Colonic mucosa (tissue), 4 donors: ENCODE data around the gene RAMACL. TPM values are rescaled to one million over a fixed set of nuclear protein-coding genes. Genes with fewer than 3 reads are reported as not detected.

Experiments
- DNase-seq: peaks from one replicate; pipeline ENCODE4 v3.0.0-alpha.2; 2020
- H3K27ac ChIP-seq: fragments of 200-600 bp; one replicate; pipeline ENCODE4 v1.8.0; 2021
- H3K27me3 ChIP-seq: fragments of 200-600 bp; one replicate; pipeline ENCODE4 v1.8.0; 2021
- H3K36me3 ChIP-seq: fragments of 200-600 bp; one replicate; pipeline ENCODE4 v1.8.0; 2021
- H3K4me1 ChIP-seq: fragments of 200-600 bp; one replicate; pipeline ENCODE4 v1.8.0; 2021; ENCODE audit warnings: mild to moderate bottlenecking
- H3K4me3 ChIP-seq: fragments of 200-600 bp; one replicate; pipeline ENCODE4 v1.8.0; 2021
- H3K9ac ChIP-seq, 2 donors: one replicate each; pipeline ENCODE4 v1.7.0; 2013; ENCODE audit warnings: control low read depth in 2 of 2, low read depth in 2 of 2, low read length in 2 of 2
- H3K9me3 ChIP-seq: fragments of 200-600 bp; one replicate; pipeline ENCODE4 v1.8.0; 2021
- CTCF ChIP-seq: fragments of 200-600 bp; IDR thresholded peaks from one replicate; pipeline ENCODE4 v1.8.0; 2022; ENCODE audit warnings: antibody characterized with exemption, mild to moderate bottlenecking
- intact Hi-C: fragments of 100-400 bp; cut with DNase I; formaldehyde crosslinking; loops from one replicate; pipeline ENCODE4 v1.14.1; 2022
- total RNA-seq, 2 donors: library from RNA; stranded (reverse); fragmentation: NEBNext Ultra II Directional in 1 of 2; extraction: Animal tissue kit (Norgen Biotek cat#: 25700) in 1 of 2; gene quantifications; one replicate each; pipeline ENCODE4 v1.2.1, GENCODE V29; 2021
- donor health status: healthy.
- donor health status: DM: no; HTN: no; CAD: no.
- donor health status: DM: no; HTN: no; CAD: no.

RAMACL gene
- total RNA-seq, 2 donors from 2014 or later, result 0.48 to 0.54 TPM

- Histone ChIP-seq H3K9me3 (no peaks in the 10 kb centered on the region), H3K4me3 (no peak overlapping the region), H3K27ac (no peak overlapping the region), H3K27me3 (no peaks in the 10 kb centered on the region), H3K36me3 (no peaks in the 10 kb centered on the region), H3K4me1 (no peaks in the 10 kb centered on the region), H3K9ac (no peak overlapping the region)
- intact Hi-C loops, result no loop called here
- no peak for TF ChIP-seq CTCF
- DNase-seq, result no peak
Measured at GRCh38 chr6:166555086-166555485, 31.4 kb downstream of the RAMACL start.

GRCh38 chr6:166554316-166554715 is 32.2 kb downstream of the RAMACL start:
- no peak overlapping the region for H3K4me3 ChIP-seq
- no peak for TF ChIP-seq CTCF
- no peaks in the 10 kb centered on the region for H3K9me3 ChIP-seq
- no peak for DNase-seq
- no peaks in the 10 kb centered on the region for H3K27me3 ChIP-seq
- intact Hi-C loops, result no loop called here
- H3K9ac ChIP-seq, result no peak overlapping the region
- H3K36me3 ChIP-seq, result no peaks in the 10 kb centered on the region
- H3K4me1 ChIP-seq, result no peaks in the 10 kb centered on the region
- no peak overlapping the region for H3K27ac ChIP-seq

- intact Hi-C loops, result no loop called here
- DNase-seq, result peak; percentile 30
- no peak for TF ChIP-seq CTCF
- H3K9me3 ChIP-seq, result no peaks in the 10 kb centered on the region
- no peaks in the 10 kb centered on the region for H3K36me3 ChIP-seq
- no peaks in the 10 kb centered on the region for H3K27me3 ChIP-seq
- no peak overlapping the region for H3K9ac ChIP-seq
- H3K27ac ChIP-seq, result no peak overlapping the region
- no peaks in the 10 kb centered on the region for H3K4me1 ChIP-seq
- H3K4me3 ChIP-seq, result no peak overlapping the region
Measured at GRCh38 chr6:166553563-166554271, 32.8 kb downstream of the RAMACL start.

- no peak overlapping the region for H3K9ac ChIP-seq
- DNase-seq, result no peak
- TF ChIP-seq CTCF, result no peak
- no peaks in the 10 kb centered on the region for H3K36me3 ChIP-seq
- intact Hi-C loops, result no loop called here
- no peaks in the 10 kb centered on the region for H3K9me3 ChIP-seq
- no peak overlapping the region for H3K27ac ChIP-seq
- no peak overlapping the region for H3K4me3 ChIP-seq
- no peaks in the 10 kb centered on the region for H3K4me1 ChIP-seq
- H3K27me3 ChIP-seq, result no peaks in the 10 kb centered on the region
Measured at GRCh38 chr6:166552600-166552999, 33.9 kb downstream of the RAMACL start.

GRCh38 chr6:166551754-166552495 is 34.6 kb downstream of the RAMACL start:
- H3K4me3 ChIP-seq, result no peak overlapping the region
- DNase-seq, result no peak
- no peaks in the 10 kb centered on the region for H3K36me3 ChIP-seq
- no peaks in the 10 kb centered on the region for H3K27me3 ChIP-seq
- H3K9me3 ChIP-seq, result no peaks in the 10 kb centered on the region
- intact Hi-C loops, result no loop called here
- H3K27ac ChIP-seq, result no peak overlapping the region
- H3K4me1 ChIP-seq, result no peaks in the 10 kb centered on the region
- H3K9ac ChIP-seq, result no peak overlapping the region
- no peak for TF ChIP-seq CTCF
